T-helper 1 cell (primary cell): ENCODE data around the gene PPWD1.

ENCODE experiments used
- DNase-seq, 5 donors: peaks; one replicate each; pipeline ENCODE4 v3.0.0-alpha.2; 2012 to 2020

The PPWD1 gene

GRCh38 chr5:65624025-65624570 is 61.0 kb downstream of the PPWD1 start, which contains the start of gene TRIM23:
Gene TRIM23 (minus strand): TSS chr5:65624333. CDS start chr5:65624274, 59 bp downstream.
- DNase-seq = peak; percentile 86 to 95 (median 88)

GRCh38 chr5:65624571-65625555 is 61.8 kb downstream of the PPWD1 start, which contains the start of the genes SHLD3 and TRAPPC13:
Gene SHLD3 (plus strand): TSS chr5:65625027. CDS start chr5:65629588, 4,561 bp downstream.
Gene TRAPPC13 (plus strand): TSS chr5:65625027. CDS start chr5:65625061, 34 bp downstream.
- peak; percentile 71 to 89 (median 83) for DNase-seq

GRCh38 chr5:65625743-65626142 is 62.6 kb downstream of the PPWD1 start:
- DNase-seq = no peak

- no peak for DNase-seq
These were observed 67.9 kb downstream of the PPWD1 start for GRCh38 chr5:65630981-65631380.
